Urothelium cell line (cell line): Measurements from ENCODE around the gene PSMD3.

Source experiments
- DNase-seq: peaks from one replicate; pipeline ENCODE4 v3.0.0; 2011; ENCODE audit warnings: low spot score, mixed read lengths
- FAIRE-seq: peaks from 2 replicates; lab custom pipeline; 2011; peaks lifted over from hg19 to GRCh38; lab: Jason Lieb, UNC

The PSMD3 gene

GRCh38 chr17:39955726-39956225, 24.8 kb upstream of the PSMD3 start:
- FAIRE-seq (no peak), DNase-seq (no peak)

- no peak for DNase-seq
- no peak for FAIRE-seq
These were observed 20.0 kb upstream of the PSMD3 start for GRCh38 chr17:39960524-39961041.

- DNase-seq = no peak
- FAIRE-seq = peak; percentile 44
These were observed 17.9 kb upstream of the PSMD3 start, which contains the start of gene GSDMA for GRCh38 chr17:39962642-39963220. TSS of gene GSDMA (plus strand) at chr17:39963004. CDS start at chr17:39965688, 2,684 bp downstream.

- FAIRE-seq (no peak), DNase-seq (peak; percentile 37)
These were observed 16.8 kb upstream of the PSMD3 start for GRCh38 chr17:39963829-39964228.

GRCh38 chr17:39965017-39965699, 15.4 kb upstream of the PSMD3 start:
- DNase-seq (no peak), FAIRE-seq (no peak)

GRCh38 chr17:39966771-39967170, 13.8 kb upstream of the PSMD3 start:
- no peak for DNase-seq
- no peak for FAIRE-seq

GRCh38 chr17:39968761-39969160, 11.8 kb upstream of the PSMD3 start:
- DNase-seq = no peak

GRCh38 chr17:39969375-39969774, 11.2 kb upstream of the PSMD3 start:
- FAIRE-seq = no peak
- no peak for DNase-seq

More at GRCh38 chr17:39968761-39969160, 11.8 kb upstream of the PSMD3 start:
- no peak for FAIRE-seq

- FAIRE-seq = no peak
- no peak for DNase-seq
These were observed 10.4 kb upstream of the PSMD3 start for GRCh38 chr17:39970157-39970692.

GRCh38 chr17:39971076-39971603, 9.5 kb upstream of the PSMD3 start:
- DNase-seq (no peak), FAIRE-seq (no peak)

- FAIRE-seq (no peak), DNase-seq (no peak)
These were observed 8.3 kb upstream of the PSMD3 start for GRCh38 chr17:39972271-39972670.

- DNase-seq = peak; percentile 28
- no peak for FAIRE-seq
These were observed 7.1 kb upstream of the PSMD3 start for GRCh38 chr17:39973496-39973895.

- FAIRE-seq (no peak), DNase-seq (no peak)
These were observed 6.2 kb upstream of the PSMD3 start for GRCh38 chr17:39974433-39974832.

GRCh38 chr17:39975801-39976200, 4.8 kb upstream of the PSMD3 start:
- DNase-seq (no peak), FAIRE-seq (no peak)

GRCh38 chr17:39979016-39979670, 1.5 kb upstream of the PSMD3 start:
- FAIRE-seq (peak; percentile 52), DNase-seq (peak; percentile 82)

GRCh38 chr17:39979893-39980350, 685 bp upstream of the PSMD3 start:
- DNase-seq = peak; percentile 32
- FAIRE-seq = no peak

- FAIRE-seq (no peak), DNase-seq (no peak)
These were observed 667 bp downstream of the PSMD3 start for GRCh38 chr17:39981207-39981741.

- FAIRE-seq (no peak), DNase-seq (no peak)
These were observed 1.3 kb downstream of the PSMD3 start for GRCh38 chr17:39981766-39982375.

- FAIRE-seq = no peak
- DNase-seq = no peak
These were observed 7.7 kb downstream of the PSMD3 start for GRCh38 chr17:39988206-39988810.

- FAIRE-seq (no peak), DNase-seq (no peak)
These were observed 13.8 kb downstream of the PSMD3 start for GRCh38 chr17:39994448-39994847.
